GM23248 (cell line): ENCODE measurements around the gene SEL1L2. TPM values are rescaled to one million over a fixed set of nuclear protein-coding genes. Genes with fewer than 3 reads are reported as not detected.

Source experiments
- DNase-seq: peaks from one replicate; pipeline ENCODE4 v3.0.0-alpha.2; 2015
- H2AFZ ChIP-seq: fragments of 200-600 bp; sonication (generic); 2 replicates; pipeline ENCODE4 v1.6.1; 2016; ENCODE audit warnings: antibody characterized with exemption
- H3F3A ChIP-seq: fragments of 200-600 bp; sonication (generic); 2 replicates; pipeline ENCODE4 v1.6.1; 2016; ENCODE audit warnings: mild to moderate bottlenecking, antibody characterized with exemption, mixed run types; ENCODE audit not compliant: insufficient read depth
- H3K27ac ChIP-seq: fragments of 200-600 bp; sonication (generic); 2 replicates; pipeline ENCODE4 v1.5.1; 2016; ENCODE audit warnings: mild to moderate bottlenecking
- H3K27me3 ChIP-seq: fragments of 200-600 bp; sonication (generic); replicated peaks from 2 replicates; pipeline ENCODE4 v1.6.1; 2016; ENCODE audit warnings: mild to moderate bottlenecking; ENCODE audit not compliant: insufficient read depth
- H3K36me3 ChIP-seq: fragments of 200-600 bp; sonication (generic); 2 replicates; pipeline ENCODE4 v1.6.1; 2016; ENCODE audit warnings: low read depth, mild to moderate bottlenecking
- H3K4me1 ChIP-seq: fragments of 200-600 bp; sonication (generic); 2 replicates; pipeline ENCODE4 v1.6.1; 2016; ENCODE audit warnings: mild to moderate bottlenecking; ENCODE audit not compliant: insufficient read depth
- H3K4me2 ChIP-seq: fragments of 200-600 bp; sonication (generic); one replicate; pipeline ENCODE4 v1.6.1; 2016; ENCODE audit warnings: mild to moderate bottlenecking; ENCODE audit not compliant: unreplicated experiment
- H3K4me3 ChIP-seq: fragments of 200-600 bp; sonication (generic); 2 replicates; pipeline ENCODE4 v1.5.1; 2016; ENCODE audit warnings: mild to moderate bottlenecking
- H3K79me2 ChIP-seq: fragments of 200-600 bp; sonication (generic); 2 replicates; pipeline ENCODE4 v1.6.1; 2016; ENCODE audit warnings: mild to moderate bottlenecking; ENCODE audit not compliant: insufficient read depth
- H3K9ac ChIP-seq: fragments of 200-600 bp; sonication (generic); 2 replicates; pipeline ENCODE4 v1.6.1; 2016; ENCODE audit warnings: mild to moderate bottlenecking
- H3K9me2 ChIP-seq: fragments of 200-600 bp; sonication (generic); 2 replicates; pipeline ENCODE4 v1.6.1; 2016; ENCODE audit warnings: mixed run types, mild to moderate bottlenecking, moderate library complexity; ENCODE audit not compliant: insufficient read depth
- H3K9me3 ChIP-seq: fragments of 200-600 bp; sonication (generic); one replicate; pipeline ENCODE4 v1.6.1; 2017; ENCODE audit warnings: low read depth
- H4K20me1 ChIP-seq: fragments of 200-600 bp; sonication (generic); 2 replicates; pipeline ENCODE4 v1.6.0; 2016; ENCODE audit not compliant: insufficient read depth
- EZH2 ChIP-seq: fragments of 200-600 bp; sonication (generic); IDR thresholded peaks from 2 replicates; pipeline ENCODE4 v1.6.1; 2018; ENCODE audit warnings: antibody characterized with exemption, mild to moderate bottlenecking; ENCODE audit not compliant: insufficient read depth, poor library complexity, severe bottlenecking
- EZH2phosphoT487 ChIP-seq: fragments of 200-600 bp; sonication (generic); IDR thresholded peaks from 2 replicates; pipeline ENCODE4 v1.6.1; 2018; ENCODE audit warnings: antibody characterized with exemption, moderate library complexity, mild to moderate bottlenecking, low read depth; ENCODE audit not compliant: insufficient read depth
- WGBS, 2 experiments: methylation state at CpG; one replicate each; pipeline ENCODE4 v1.1.6; 2015 to 2017; ENCODE audit warnings: low lambda C conversion rate in 2 of 2, low coverage in 1 of 2; ENCODE audit errors: missing lambda C conversion rate in 2 of 2; 5-methylcytosine and 5-hydroxymethylcytosine counted together
- in situ Hi-C: fragments of 300-500 bp; cut with MboI; formaldehyde crosslinking; loops from 2 replicates; pipeline ENCODE4 v1.15.0; 2020
- polyA plus RNA-seq: library from polyadenylated mRNA; unstranded; fragments of >200 nt; fragmentation: Nextera tagmentation; extraction: Ambion mirVana; gene quantifications from 2 replicates; pipeline ENCODE4 v1.2.1, GENCODE V29; 2016
- total RNA-seq: library from RNA; depleted of rRNA; stranded (reverse); fragments of >200 nt; shearing (Covaris generic); gene quantifications from 2 replicates; pipeline ENCODE4 v1.2.3, GENCODE V29; 2014

The SEL1L2 gene
- total and polyA plus RNA-seq, 2 experiments from 2014 or later, result 0.73 TPM; not detected in 1

DNA sequence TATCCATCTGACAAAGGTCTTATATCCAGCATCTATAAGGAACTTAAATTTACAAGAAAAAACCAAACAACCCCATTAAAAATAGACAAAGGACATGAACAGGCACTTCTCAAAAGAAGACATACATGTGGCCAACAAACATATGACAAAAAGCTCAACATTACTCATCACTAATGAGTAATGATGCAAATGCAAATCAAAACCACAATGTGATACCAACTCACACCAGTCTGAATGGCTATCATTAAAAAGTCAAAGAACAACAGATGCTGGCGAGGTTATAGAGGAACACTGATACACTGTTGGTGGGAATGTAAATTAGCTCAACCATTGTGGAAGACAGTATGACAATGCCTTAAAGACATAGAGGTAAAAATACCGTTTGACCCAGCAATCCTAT, 18.8 kb upstream of the SEL1L2 start:
- H3K27me3 ChIP-seq, result no peaks in the 10 kb centered on the region
- no peaks in the 10 kb centered on the region for H3F3A ChIP-seq
- no peak overlapping the region for H2AFZ ChIP-seq
- no peaks in the 10 kb centered on the region for H3K9me3 ChIP-seq
- in situ Hi-C loops, result no loop called here
- no peaks in the 10 kb centered on the region for H3K4me1 ChIP-seq
- no peaks in the 10 kb centered on the region for H4K20me1 ChIP-seq
- no peaks in the 10 kb centered on the region for H3K36me3 ChIP-seq
- H3K9me2 ChIP-seq, result no peaks in the 10 kb centered on the region
- no peaks in the 10 kb centered on the region for H3K79me2 ChIP-seq
- H3K4me2 ChIP-seq, result no peak overlapping the region
- TF ChIP-seq EZH2, result no peak
- TF ChIP-seq EZH2phosphoT487, result no peak
- H3K4me3 ChIP-seq, result no peak overlapping the region
- H3K27ac ChIP-seq, result no peak overlapping the region
- WGBS, 2 experiments, result 52 to 56% methylated on average over 2 of the region's 2 CpGs
- H3K9ac ChIP-seq, result no peak overlapping the region
- no peak for DNase-seq

DNA sequence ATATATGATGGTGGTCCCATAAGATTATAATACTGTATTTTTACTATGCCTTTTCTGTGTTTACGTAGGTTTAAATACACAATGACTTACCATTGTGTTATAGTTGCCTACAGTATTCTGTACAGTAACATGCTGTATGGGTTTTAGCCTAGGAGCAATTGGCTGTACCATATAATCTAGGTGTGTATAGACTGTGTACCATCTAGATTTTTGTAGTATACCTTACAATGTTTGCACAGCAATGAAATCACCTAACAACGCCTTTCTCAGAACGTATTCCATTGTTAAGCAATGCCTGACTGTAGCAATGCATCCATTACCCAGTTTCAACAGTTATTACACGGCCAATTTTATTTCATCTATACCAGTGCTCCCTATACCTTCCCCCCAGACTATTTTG, 15.6 kb upstream of the SEL1L2 start:
- H3K9ac ChIP-seq, result no peak overlapping the region
- 85 to 87% methylated on average over 4 of the region's 4 CpGs for WGBS, 2 experiments
- H3K4me2 ChIP-seq, result no peak overlapping the region
- H3K4me1 ChIP-seq, result no peaks in the 10 kb centered on the region
- no peak for TF ChIP-seq EZH2phosphoT487
- TF ChIP-seq EZH2, result no peak
- in situ Hi-C loops, result no loop called here
- H3K9me2 ChIP-seq, result no peaks in the 10 kb centered on the region
- H2AFZ ChIP-seq, result no peak overlapping the region
- H3K9me3 ChIP-seq, result no peaks in the 10 kb centered on the region
- no peaks in the 10 kb centered on the region for H3K79me2 ChIP-seq
- H3K36me3 ChIP-seq, result no peaks in the 10 kb centered on the region
- H3K27ac ChIP-seq, result no peak overlapping the region
- H3K4me3 ChIP-seq, result no peak overlapping the region
- DNase-seq, result no peak
- no peaks in the 10 kb centered on the region for H4K20me1 ChIP-seq
- H3K27me3 ChIP-seq, result no peaks in the 10 kb centered on the region
- no peaks in the 10 kb centered on the region for H3F3A ChIP-seq

DNA sequence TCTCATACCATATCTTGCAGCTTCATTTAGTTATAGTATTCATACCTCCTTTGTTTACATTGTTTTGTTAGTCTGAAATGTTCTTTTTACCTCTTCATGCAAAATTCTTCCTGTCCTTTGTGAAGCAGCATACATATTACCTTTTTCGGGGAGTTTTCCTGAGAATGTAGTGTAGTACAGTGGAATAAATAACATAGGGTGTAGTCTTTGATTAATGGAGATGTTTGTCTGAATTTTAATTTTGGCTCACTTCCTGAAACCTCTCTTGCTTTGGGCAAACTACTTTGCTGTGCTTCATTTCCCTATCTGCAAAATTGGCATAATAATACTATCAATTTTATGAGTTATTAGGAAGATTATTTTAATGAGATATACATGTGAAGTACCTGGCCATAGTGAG, 10.5 kb upstream of the SEL1L2 start:
- no peaks in the 10 kb centered on the region for H3K4me1 ChIP-seq
- H3K36me3 ChIP-seq, result no peaks in the 10 kb centered on the region
- no peaks in the 10 kb centered on the region for H3K9me3 ChIP-seq
- H4K20me1 ChIP-seq, result no peaks in the 10 kb centered on the region
- 95 to 96% methylated on average over 1 of the region's 1 CpG for WGBS, 2 experiments
- in situ Hi-C loops, result no loop called here
- H3K79me2 ChIP-seq, result no peaks in the 10 kb centered on the region
- no peak overlapping the region for H3K4me3 ChIP-seq
- TF ChIP-seq EZH2phosphoT487, result no peak
- TF ChIP-seq EZH2, result no peak
- no peak overlapping the region for H2AFZ ChIP-seq
- H3K4me2 ChIP-seq, result no peak overlapping the region
- no peaks in the 10 kb centered on the region for H3K9me2 ChIP-seq
- no peaks in the 10 kb centered on the region for H3K27me3 ChIP-seq
- H3K27ac ChIP-seq, result no peak overlapping the region
- no peak overlapping the region for H3K9ac ChIP-seq
- H3F3A ChIP-seq, result no peaks in the 10 kb centered on the region
- DNase-seq, result no peak

DNA sequence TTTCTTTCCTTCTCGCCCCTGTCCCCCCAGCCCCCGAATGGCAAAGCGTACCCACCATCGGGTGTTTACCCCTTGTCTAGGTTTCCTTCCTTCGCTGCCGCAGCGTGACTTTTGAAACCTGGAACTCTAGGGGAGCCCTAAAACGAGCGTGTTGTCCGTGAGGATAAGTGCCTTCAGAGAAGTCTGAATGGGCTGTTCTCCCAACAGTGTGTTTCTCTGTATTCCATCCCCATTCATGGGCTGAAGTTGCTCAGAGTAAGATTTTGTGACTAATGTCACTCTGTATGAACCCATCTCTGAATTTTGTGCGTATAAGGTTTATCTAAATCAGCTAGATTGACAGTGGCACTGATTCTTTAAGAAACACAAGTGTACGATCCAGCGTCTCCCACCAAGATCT, 5.9 kb upstream of the SEL1L2 start:
- peak; percentile 19 for DNase-seq
- no peaks in the 10 kb centered on the region for H3F3A ChIP-seq
- H3K9me2 ChIP-seq, result no peaks in the 10 kb centered on the region
- H3K27me3 ChIP-seq, result no peaks in the 10 kb centered on the region
- no peaks in the 10 kb centered on the region for H3K36me3 ChIP-seq
- in situ Hi-C loops, result no loop called here
- no peaks in the 10 kb centered on the region for H3K9me3 ChIP-seq
- 2% methylated on average over 11 to 13 of the region's 13 CpGs for WGBS, 2 experiments
- peak overlapping the region; percentile 92 for H2AFZ ChIP-seq
- no peaks in the 10 kb centered on the region for H3K79me2 ChIP-seq
- H4K20me1 ChIP-seq, result no peaks in the 10 kb centered on the region
- TF ChIP-seq EZH2phosphoT487 (no peak), EZH2 (no peak)
- no peak overlapping the region for H3K9ac ChIP-seq
- peak overlapping the region; percentile 71 for H3K4me2 ChIP-seq
- H3K4me1 ChIP-seq, result no peaks in the 10 kb centered on the region
- H3K27ac ChIP-seq, result no peak overlapping the region
- peak overlapping the region; percentile 73 for H3K4me3 ChIP-seq

DNA sequence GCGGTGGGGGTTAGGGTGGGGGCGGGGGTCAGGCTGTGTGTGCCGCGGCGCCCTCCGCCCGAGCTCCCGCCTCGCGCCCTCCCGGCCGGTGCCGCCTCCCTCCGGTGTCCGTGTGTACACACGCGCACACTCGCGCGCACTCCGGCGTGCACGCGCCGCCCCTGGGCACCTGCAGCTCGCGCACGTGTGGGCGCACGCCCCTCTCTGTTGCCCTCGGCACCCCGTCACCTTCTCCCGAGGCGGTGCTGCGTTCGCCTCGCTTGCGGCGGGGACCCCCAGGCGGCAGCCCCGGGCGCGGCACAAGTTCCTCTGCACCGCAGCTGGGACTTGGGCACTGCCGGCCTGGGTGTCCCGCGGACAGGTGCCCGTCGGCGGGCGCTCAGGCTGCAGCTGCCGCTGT, 5.4 kb upstream of the SEL1L2 start:
- Histone ChIP-seq H3K4me3 (peak overlapping the region; percentile 73), H3K79me2 (no peaks in the 10 kb centered on the region), H2AFZ (peak overlapping the region; percentile 92), H3K4me2 (peak overlapping the region; percentile 71), H3K9me2 (no peaks in the 10 kb centered on the region), H4K20me1 (no peaks in the 10 kb centered on the region), H3K9ac (peak overlapping the region; percentile 49; the same call in 1 of the 2 replicates), H3K9me3 (no peaks in the 10 kb centered on the region), H3K27ac (no peak overlapping the region), H3K27me3 (no peaks in the 10 kb centered on the region), H3F3A (no peaks in the 10 kb centered on the region), H3K4me1 (no peaks in the 10 kb centered on the region), H3K36me3 (no peaks in the 10 kb centered on the region)
- TF ChIP-seq EZH2, result no peak
- in situ Hi-C loops, result no loop called here
- 1 to 3% methylated on average over 35 to 44 of the region's 52 CpGs for WGBS, 2 experiments
- DNase-seq, result peak; percentile 54
